HFF-Myc (cell line): Measurements from ENCODE around the gene KL.

Experiments
- DNase-seq: peaks from one replicate; pipeline ENCODE4 v3.0.0-alpha.2; 2011; ENCODE audit warnings: low read depth; ENCODE audit errors: extremely low read depth
- H3K4me3 ChIP-seq: replicated peaks from 2 replicates; pipeline ENCODE4 v1.5.1; 2011; ENCODE audit warnings: low read depth, mild to moderate bottlenecking, control low read depth, low read length
- TF ChIP-seq, protein P1 (sequence below): IDR thresholded peaks from 2 replicates; pipeline ENCODE4 v1.5.1; 2012; ENCODE audit warnings: mild to moderate bottlenecking, low read depth, low read length, control low read depth; ENCODE audit errors: missing control alignments

Gene KL

DNA sequence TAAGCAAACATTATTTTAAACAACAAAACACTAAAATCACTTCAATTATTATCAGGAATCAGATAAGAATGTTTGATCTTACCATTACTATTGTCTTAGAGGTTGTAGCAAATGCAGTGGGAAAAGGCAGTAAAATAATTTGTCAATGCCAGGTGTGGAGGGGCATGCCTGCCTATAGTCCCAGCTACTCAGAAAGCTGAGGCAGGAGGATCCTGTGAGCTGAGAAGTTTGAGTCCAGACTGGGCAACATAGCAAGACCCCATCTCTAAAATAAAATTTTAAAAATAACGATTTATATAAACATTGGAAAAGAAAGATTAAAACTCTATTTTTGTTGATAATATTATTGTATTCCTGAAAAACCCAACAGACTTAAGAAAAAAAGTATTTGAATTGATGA lies 66.8 kb downstream of the KL start:
- no peak overlapping the region for H3K4me3 ChIP-seq
- TF ChIP-seq, protein P1, sequence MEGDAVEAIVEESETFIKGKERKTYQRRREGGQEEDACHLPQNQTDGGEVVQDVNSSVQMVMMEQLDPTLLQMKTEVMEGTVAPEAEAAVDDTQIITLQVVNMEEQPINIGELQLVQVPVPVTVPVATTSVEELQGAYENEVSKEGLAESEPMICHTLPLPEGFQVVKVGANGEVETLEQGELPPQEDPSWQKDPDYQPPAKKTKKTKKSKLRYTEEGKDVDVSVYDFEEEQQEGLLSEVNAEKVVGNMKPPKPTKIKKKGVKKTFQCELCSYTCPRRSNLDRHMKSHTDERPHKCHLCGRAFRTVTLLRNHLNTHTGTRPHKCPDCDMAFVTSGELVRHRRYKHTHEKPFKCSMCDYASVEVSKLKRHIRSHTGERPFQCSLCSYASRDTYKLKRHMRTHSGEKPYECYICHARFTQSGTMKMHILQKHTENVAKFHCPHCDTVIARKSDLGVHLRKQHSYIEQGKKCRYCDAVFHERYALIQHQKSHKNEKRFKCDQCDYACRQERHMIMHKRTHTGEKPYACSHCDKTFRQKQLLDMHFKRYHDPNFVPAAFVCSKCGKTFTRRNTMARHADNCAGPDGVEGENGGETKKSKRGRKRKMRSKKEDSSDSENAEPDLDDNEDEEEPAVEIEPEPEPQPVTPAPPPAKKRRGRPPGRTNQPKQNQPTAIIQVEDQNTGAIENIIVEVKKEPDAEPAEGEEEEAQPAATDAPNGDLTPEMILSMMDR, result no peak
- DNase-seq, result no peak

DNA sequence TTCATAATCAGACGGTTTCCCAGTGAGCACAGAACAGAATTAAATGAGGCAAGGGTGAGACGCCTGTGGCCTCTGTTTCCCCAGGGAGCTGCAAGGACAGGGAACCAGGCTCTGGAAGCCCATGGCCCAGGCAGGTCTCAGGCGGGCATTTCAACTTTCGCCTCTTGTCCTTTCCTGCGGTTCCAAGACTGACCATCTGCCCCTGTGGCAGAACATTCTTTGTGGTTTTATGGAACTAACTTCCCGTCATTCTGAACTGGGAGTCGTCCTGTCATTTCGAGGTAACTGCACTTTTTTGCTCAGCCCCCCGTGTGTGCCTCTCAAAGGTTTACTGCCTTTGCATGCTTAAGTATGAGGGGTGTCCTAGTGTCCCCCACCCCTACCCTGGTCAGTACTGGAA lies 70.9 kb downstream of the KL start:
- TF ChIP-seq, protein P1, result no peak
- DNase-seq, result no peak
- H3K4me3 ChIP-seq, result no peak overlapping the region

- DNase-seq, result no peak
- H3K4me3 ChIP-seq, result no peak overlapping the region
- TF ChIP-seq, protein P1, result no peak
Observed at GRCh38 chr13:33087790-33088189, 71.6 kb downstream of the KL start.

DNA sequence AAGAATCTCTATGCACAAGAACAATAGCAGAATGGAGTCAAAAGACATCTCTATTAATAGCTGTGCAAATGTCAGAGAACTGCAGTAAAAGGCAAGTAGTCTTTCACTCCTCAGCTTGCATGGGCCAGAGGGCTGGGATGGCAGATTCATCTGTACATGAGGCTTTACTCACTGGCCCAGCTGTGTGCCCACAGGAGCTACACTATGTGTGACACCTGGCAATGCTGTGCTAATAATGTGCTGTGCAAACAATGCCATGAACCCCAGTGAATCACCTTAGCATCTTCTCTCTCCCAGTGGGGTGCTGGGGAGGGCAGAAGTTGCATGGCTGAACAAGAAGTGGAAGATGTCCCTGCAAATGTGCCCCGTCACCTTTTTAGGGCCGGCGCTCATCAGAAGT lies 73.1 kb downstream of the KL start:
- H3K4me3 ChIP-seq, result no peak overlapping the region
- TF ChIP-seq, protein P1, result no peak
- no peak for DNase-seq

DNA sequence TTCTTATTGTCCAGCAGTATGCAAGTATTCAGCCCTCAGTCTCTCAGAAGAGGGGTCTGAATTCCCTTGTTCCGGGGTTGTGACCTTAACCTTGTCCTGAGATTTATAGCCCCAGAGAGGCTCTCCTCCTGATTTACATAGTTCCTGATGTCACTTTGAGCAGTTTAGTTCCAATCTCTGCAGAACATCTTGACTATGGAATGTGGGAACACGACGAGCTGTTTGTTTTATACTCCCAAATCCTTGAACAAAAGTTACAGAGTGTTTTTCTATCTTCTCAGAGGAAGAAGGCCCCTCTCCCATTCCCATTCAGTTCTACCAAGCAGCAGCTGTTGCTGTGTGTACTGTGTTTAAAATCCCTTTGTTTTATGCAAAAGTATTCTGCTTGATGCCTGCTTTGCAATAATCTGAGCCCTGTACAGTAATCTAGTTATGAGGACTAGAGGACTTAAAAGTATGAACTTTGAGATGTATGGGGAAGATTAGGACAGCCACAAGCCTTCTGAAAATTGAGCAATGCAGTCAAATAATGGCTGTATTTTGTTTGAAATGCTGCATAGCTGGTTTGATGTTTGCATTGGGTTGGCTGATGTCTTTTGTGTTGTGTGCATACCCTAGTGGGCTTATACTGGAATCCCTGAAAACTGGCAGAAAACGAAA lies 74.7 kb downstream of the KL start:
- TF ChIP-seq, protein P1, result no peak
- no peak overlapping the region for H3K4me3 ChIP-seq
- DNase-seq, result no peak

DNA sequence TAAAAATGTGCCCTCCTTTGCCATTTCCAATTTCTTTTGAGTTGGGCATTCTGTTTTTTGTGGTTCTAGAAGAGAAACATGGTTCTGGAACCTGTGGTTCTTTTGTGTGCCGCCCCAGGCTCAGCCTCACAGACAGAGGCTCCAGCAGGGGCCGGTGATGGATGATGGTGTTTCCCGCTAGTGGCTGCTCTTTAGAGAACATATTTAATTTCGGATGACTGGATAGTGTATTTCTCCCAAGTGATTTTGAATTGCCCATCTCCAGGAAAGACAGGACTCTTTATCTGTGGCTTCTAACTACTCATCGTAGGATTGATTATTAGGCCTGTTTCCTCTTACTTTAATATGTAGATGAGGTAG lies 75.2 kb downstream of the KL start:
- TF ChIP-seq, protein P1, result no peak
- no peak for DNase-seq
- no peak overlapping the region for H3K4me3 ChIP-seq
